H1 (cell line): ENCODE results near the gene KLHL41. TPM values are rescaled to one million over a fixed set of nuclear protein-coding genes. Genes with fewer than 3 reads are reported as not detected.

ENCODE experiments used
- CTCF ChIA-PET: fragments of 300-600 bp; sonication (Branson Sonifier 250); formaldehyde crosslinking; loops from one replicate; lab custom pipeline; 2021; ENCODE audit not compliant: partially characterized antibody; lab: Charles Lee
- POLR2A ChIA-PET: fragments of 300-600 bp; sonication (Branson Sonifier 250); formaldehyde crosslinking; loops from one replicate; lab custom pipeline; 2021; ENCODE audit warnings: inconsistent platforms; ENCODE audit not compliant: partially characterized antibody; lab: Charles Lee
- DNase-seq, 2 experiments: peaks; one replicate each; pipeline versions ENCODE4 v3.0.0 to v3.0.0-alpha.2; 2010 to 2022; ENCODE audit warnings: low spot score in 2 of 2, low read depth in 1 of 2, mixed read lengths in 1 of 2
- FAIRE-seq: peaks from 2 replicates; lab custom pipeline; 2011; peaks lifted over from hg19 to GRCh38; lab: Jason Lieb, UNC
- H2AFZ ChIP-seq: 2 replicates; pipeline ENCODE4 v1.8.1; 2012; ENCODE audit warnings: low read length, inconsistent platforms
- H2AK5ac ChIP-seq: 2 replicates; pipeline ENCODE4 v1.6.1; 2013; ENCODE audit warnings: low read depth, low read length
- H2BK120ac ChIP-seq: replicated peaks from 2 replicates; pipeline ENCODE3; 2013; ENCODE audit warnings: low read depth, low read length, inconsistent platforms
- H2BK12ac ChIP-seq: 2 replicates; pipeline ENCODE4 v1.6.1; 2013; ENCODE audit warnings: low read depth, low read length
- H2BK15ac ChIP-seq: 2 replicates; pipeline ENCODE4 v1.6.1; 2013; ENCODE audit warnings: low read length
- H2BK20ac ChIP-seq: 2 replicates; pipeline ENCODE4 v1.6.1; 2013; ENCODE audit warnings: low read length
- H2BK5ac ChIP-seq: 2 replicates; pipeline ENCODE4 v1.6.1; 2013; ENCODE audit warnings: low read depth, low read length
- H3K14ac ChIP-seq: 2 replicates; pipeline ENCODE4 v1.6.1; 2013; ENCODE audit warnings: inconsistent platforms; ENCODE audit not compliant: insufficient read length
- H3K18ac ChIP-seq: 2 replicates; pipeline ENCODE4 v1.6.1; 2013; ENCODE audit warnings: low read length; ENCODE audit errors: extremely low read depth
- H3K23ac ChIP-seq: 2 replicates; pipeline ENCODE4 v1.6.1; 2013; ENCODE audit warnings: inconsistent platforms; ENCODE audit not compliant: insufficient read length
- H3K23me2 ChIP-seq: 2 replicates; pipeline ENCODE4 v1.6.1; 2013; ENCODE audit warnings: low read depth, low read length
- H3K27ac ChIP-seq: 2 replicates; pipeline ENCODE4 v1.6.1; 2011; ENCODE audit warnings: low read depth, low read length, inconsistent platforms
- H3K27me3 ChIP-seq, 4 experiments: replicated peaks in 1 of 4; 1 replicate in 1 of 4; 2 replicates in 3 of 4; pipeline versions ENCODE4 v1.6.1 to v1.8.1; 2011 to 2013; ENCODE audit warnings: low read length in 3 of 4, mild to moderate bottlenecking in 3 of 4, inconsistent platforms in 2 of 4, mixed read lengths in 2 of 4, moderate library complexity in 1 of 4; ENCODE audit not compliant: control insufficient read depth in 3 of 4, insufficient read depth in 3 of 4; ENCODE audit errors: extremely low read depth in 1 of 4
- H3K36me3 ChIP-seq, 4 experiments: 2 replicates each; pipeline versions ENCODE4 v1.6.1 to v1.8.1; 2011 to 2013; ENCODE audit warnings: mild to moderate bottlenecking in 4 of 4, low read length in 3 of 4, moderate library complexity in 2 of 4, control low read depth in 1 of 4, inconsistent platforms in 1 of 4; ENCODE audit not compliant: insufficient read depth in 4 of 4, control insufficient read depth in 2 of 4
- H3K4ac ChIP-seq: replicated peaks from 2 replicates; pipeline ENCODE3; 2013; ENCODE audit warnings: low read length, low read depth, mixed read lengths, inconsistent platforms; ENCODE audit not compliant: insufficient read length
- H3K4me1 ChIP-seq, 4 experiments: replicated peaks in 1 of 4; 1 replicate in 1 of 4; 2 replicates in 3 of 4; pipeline versions ENCODE4 v1.6.1 to v1.8.1; 2011 to 2013; ENCODE audit warnings: low read length in 3 of 4, inconsistent platforms in 2 of 4, mixed read lengths in 1 of 4; ENCODE audit not compliant: insufficient read depth in 4 of 4, control insufficient read depth in 3 of 4
- H3K4me2 ChIP-seq, 2 experiments: 2 replicates each; pipeline versions ENCODE4 v1.6.1 to v1.8.1; 2011 to 2013; ENCODE audit warnings: low read depth in 2 of 2, low read length in 2 of 2, control low read depth in 1 of 2, inconsistent platforms in 1 of 2, mild to moderate bottlenecking in 1 of 2; ENCODE audit not compliant: insufficient read depth in 1 of 2
- H3K4me3 ChIP-seq, 4 experiments: fragments of 200-600, 300-600 bp in 1 of 4; sonication (generic), shearing (Covaris generic), sonication (Bioruptor Twin) in 1 of 4; 2 replicates each; pipeline versions ENCODE4 v1.5.1 to v1.8.1; 2011 to 2016; ENCODE audit warnings: low read length in 4 of 4, low read depth in 3 of 4, control low read depth in 2 of 4, inconsistent platforms in 2 of 4, mild to moderate bottlenecking in 2 of 4, mixed read lengths in 1 of 4, moderate library complexity in 1 of 4; ENCODE audit not compliant: insufficient read depth in 2 of 4; ENCODE audit errors: extremely low read depth in 1 of 4
- H3K56ac ChIP-seq: replicated peaks from 2 replicates; pipeline ENCODE3; 2013; ENCODE audit warnings: low read depth, mild to moderate bottlenecking, mixed read lengths, low read length, inconsistent platforms; ENCODE audit not compliant: insufficient read length
- H3K79me1 ChIP-seq: 2 replicates; pipeline ENCODE4 v1.6.1; 2013; ENCODE audit warnings: low read depth, low read length, control low read depth
- H3K79me2 ChIP-seq, 2 experiments: 2 replicates each; pipeline versions ENCODE4 v1.6.1 to v1.8.1; 2012 to 2013; ENCODE audit warnings: low read length in 2 of 2, mild to moderate bottlenecking in 2 of 2, inconsistent platforms in 1 of 2; ENCODE audit not compliant: insufficient read depth in 2 of 2, control insufficient read depth in 1 of 2
- H3K9ac ChIP-seq, 4 experiments: replicated peaks in 1 of 4; 1 replicate in 1 of 4; 2 replicates in 3 of 4; pipeline versions ENCODE4 v1.6.1 to v1.8.1; 2011 to 2013; ENCODE audit warnings: low read depth in 3 of 4, low read length in 3 of 4, control low read depth in 2 of 4, mild to moderate bottlenecking in 2 of 4, moderate library complexity in 2 of 4, inconsistent platforms in 1 of 4; ENCODE audit errors: extremely low read depth in 1 of 4
- H3K9me3 ChIP-seq, 2 experiments: 2 replicates each; pipeline versions ENCODE4 v1.6.1 to v1.8.1; 2012 to 2013; ENCODE audit warnings: mild to moderate bottlenecking in 2 of 2, moderate library complexity in 2 of 2, control low read depth in 1 of 2, inconsistent platforms in 1 of 2, low read depth in 1 of 2, low read length in 1 of 2, mixed read lengths in 1 of 2; ENCODE audit not compliant: insufficient read depth in 2 of 2
- H4K20me1 ChIP-seq, 2 experiments: replicated peaks in 1 of 2; 2 replicates each; pipeline versions ENCODE3 to v1.8.1; 2011 to 2013; ENCODE audit warnings: inconsistent platforms in 2 of 2, low read length in 2 of 2, mild to moderate bottlenecking in 1 of 2; ENCODE audit not compliant: insufficient read depth in 2 of 2, control insufficient read depth in 1 of 2
- H4K5ac ChIP-seq: 2 replicates; pipeline ENCODE4 v1.6.1; 2013; ENCODE audit warnings: low read length, low read depth, mixed read lengths, inconsistent platforms; ENCODE audit not compliant: insufficient read length
- H4K8ac ChIP-seq: 2 replicates; pipeline ENCODE4 v1.8.0; 2013; ENCODE audit warnings: mild to moderate bottlenecking, moderate library complexity, low read length, inconsistent platforms; ENCODE audit not compliant: insufficient read depth; ENCODE audit errors: extremely low read depth
- H4K91ac ChIP-seq: replicated peaks from 2 replicates; pipeline ENCODE3; 2013; ENCODE audit warnings: low read length, mixed read lengths, inconsistent platforms; ENCODE audit not compliant: insufficient read length
- BACH1 ChIP-seq: IDR thresholded peaks from 2 replicates; pipeline ENCODE4 v1.6.1; 2012; ENCODE audit warnings: low read length, improper control_type of control experiment
- BCL11A ChIP-seq, 2 experiments: IDR thresholded peaks; one replicate each; pipeline ENCODE4 v1.6.1; 2011; ENCODE audit warnings: low read depth in 2 of 2, low read length in 2 of 2, mild to moderate bottlenecking in 2 of 2
- CBX8 ChIP-seq: fragments of 300-800, 300-1000 bp; sonication (generic); IDR thresholded peaks from 2 replicates; pipeline ENCODE4 v1.7.1; 2016; ENCODE audit warnings: low read depth, low read length, borderline replicate concordance
- CHD2 ChIP-seq: IDR thresholded peaks from 2 replicates; pipeline ENCODE4 v1.6.1; 2012; ENCODE audit warnings: low read length, improper control_type of control experiment
- EP300 ChIP-seq, 2 experiments: IDR thresholded peaks; 1 replicate in 1 of 2; 2 replicates in 1 of 2; pipeline ENCODE4 v1.6.1; 2011 to 2012; ENCODE audit warnings: low read depth in 2 of 2, low read length in 2 of 2, mild to moderate bottlenecking in 2 of 2, borderline replicate concordance in 1 of 2, inconsistent platforms in 1 of 2, moderate library complexity in 1 of 2
- KDM5A ChIP-seq: fragments of 200-600 bp; IDR thresholded peaks from 2 replicates; pipeline ENCODE4 v1.7.1; 2012; ENCODE audit warnings: mild to moderate bottlenecking, low read length, inconsistent platforms, mixed read lengths
- NANOG ChIP-seq: IDR thresholded peaks from 2 replicates; pipeline ENCODE4 v1.6.1; 2011; ENCODE audit warnings: low read length, low read depth, mild to moderate bottlenecking, inconsistent platforms; ENCODE audit not compliant: insufficient read depth, poor library complexity, severe bottlenecking
- POLR2A ChIP-seq, 2 experiments: IDR thresholded peaks; 1 replicate in 1 of 2; 2 replicates in 1 of 2; pipeline ENCODE4 v1.6.1; 2011; ENCODE audit warnings: low read depth in 2 of 2, low read length in 2 of 2, mild to moderate bottlenecking in 2 of 2; ENCODE audit errors: control extremely low read depth in 1 of 2
- RBBP5 ChIP-seq: IDR thresholded peaks from 2 replicates; pipeline ENCODE4 v1.7.1; 2012; ENCODE audit warnings: low read depth, mild to moderate bottlenecking, inconsistent platforms, low read length, moderate library complexity, borderline replicate concordance
- SIN3A ChIP-seq, 2 experiments: IDR thresholded peaks in 1 of 2; conservative IDR thresholded peaks in 1 of 2; 2 replicates each; pipeline ENCODE4 v1.6.1; 2011 to 2012; ENCODE audit warnings: low read length in 2 of 2, improper control_type of control experiment in 1 of 2, low read depth in 1 of 2, mild to moderate bottlenecking in 1 of 2
- SP4 ChIP-seq: IDR thresholded peaks from 2 replicates; pipeline ENCODE4 v1.6.1; 2012; ENCODE audit warnings: low read length, inconsistent platforms
- TAF7 ChIP-seq: optimal IDR thresholded peaks from 2 replicates; pipeline ENCODE3; 2011; ENCODE audit warnings: low read depth, mild to moderate bottlenecking, inconsistent platforms, low read length, moderate library complexity, borderline replicate concordance
- TCF12 ChIP-seq: IDR thresholded peaks from 2 replicates; pipeline ENCODE4 v1.6.1; 2011; ENCODE audit warnings: low read depth, mild to moderate bottlenecking, low read length
- TEAD4 ChIP-seq: IDR thresholded peaks from 2 replicates; pipeline ENCODE4 v1.6.1; 2012; ENCODE audit warnings: low read depth, low read length, inconsistent platforms, mixed read lengths
- WGBS, 2 experiments: shearing (Covaris generic) in 1 of 2; methylation state at CpG; one replicate each; pipeline versions ENCODE4 v1.1.6 to v1.1.7; 2013 to 2015; ENCODE audit warnings: low lambda C conversion rate in 2 of 2, mixed read lengths in 2 of 2, inconsistent platforms in 1 of 2, low coverage in 1 of 2, missing lambda C conversion rate in 1 of 2; ENCODE audit not compliant: insufficient replicate concordance in 2 of 2, insufficient coverage in 1 of 2, insufficient read length in 1 of 2; ENCODE audit errors: extremely low coverage in 1 of 2, missing lambda C conversion rate in 1 of 2; 5-methylcytosine and 5-hydroxymethylcytosine counted together
- polyA plus RNA-seq, 7 experiments: library from polyadenylated mRNA; depleted of rRNA in 3 of 7; stranded (reverse) in 5 of 7; unstranded in 2 of 7; fragments of >200 nt in 5 of 7; fragments of 200-250 nt in 2 of 7; gene quantifications; 1 replicate in 5 of 7; 2 replicates in 1 of 7; 4 replicates in 1 of 7; pipeline versions ENCODE4 v1.2.1 to v1.2.3, GENCODE V29; 2011 to 2013; ENCODE audit warnings: missing spikeins in 2 of 7, mixed read lengths in 2 of 7
- total RNA-seq: library from RNA; stranded (reverse); fragmentation: NEBNext Ultra II Directional; extraction: Animal tissue kit (Norgen Biotek cat#: 25700); gene quantifications from 2 replicates; pipeline ENCODE4 v1.2.1, GENCODE V29; 2021
- TF ChIP-seq, protein P1 (sequence below): IDR thresholded peaks from 2 replicates; pipeline ENCODE4 v1.6.1; 2012; ENCODE audit warnings: inconsistent platforms

The KLHL41 gene
- total and polyA plus RNA-seq, 2 of the 8 experiments (the other 6 are each of a cell fraction or from before 2014, with no cell fraction given), result not detected

GRCh38 chr2:169546756-169547155 is 37.3 kb downstream of the KLHL41 start:
- H3K27me3 ChIP-seq, result no peaks in the 10 kb centered on the region
- ChIA-PET POLR2A (no interaction called here), CTCF (no interaction called here)
- no peaks in the 10 kb centered on the region for H4K20me1 ChIP-seq
- H3K4ac ChIP-seq, result no peak overlapping the region
- no peak overlapping the region for H3K23ac ChIP-seq
- H3K79me2 ChIP-seq, result no peaks in the 10 kb centered on the region
- no peaks in the 10 kb centered on the region for H3K79me1 ChIP-seq
- H2AK5ac ChIP-seq, result no peak overlapping the region
- no peak overlapping the region for H3K14ac ChIP-seq
- no peaks in the 10 kb centered on the region for H3K23me2 ChIP-seq
- no peak overlapping the region for H2BK15ac ChIP-seq
- H3K4me2 ChIP-seq, result no peak overlapping the region
- no peak overlapping the region; the same call in 1 of the 2 replicates for H4K8ac ChIP-seq
- DNase-seq, result no peak
- no peak overlapping the region for H3K27ac ChIP-seq
- H3K4me3 ChIP-seq, result no peak overlapping the region
- H3K36me3 ChIP-seq, result peaks cover 0 to 48% (median 10%) of the 10 kb centered on the region in 4 experiments; a peak in 4 of 8 replicates
- FAIRE-seq, result no peak
- WGBS, 2 experiments, result 97% methylated on average over 2 of the region's 2 CpGs; no CpG with 5 or more reads in 1 of the 2 experiments
- H2BK12ac ChIP-seq, result no peak overlapping the region
- H2BK20ac ChIP-seq, result no peak overlapping the region
- H3K56ac ChIP-seq, result no peak overlapping the region
- H4K5ac ChIP-seq, result no peak overlapping the region
- no peak overlapping the region for H3K9ac ChIP-seq
- H3K9me3 ChIP-seq, result no peaks in the 10 kb centered on the region
- no peak overlapping the region for H3K18ac ChIP-seq
- H2BK120ac ChIP-seq, result no peak overlapping the region
- H4K91ac ChIP-seq, result no peak overlapping the region
- no peak overlapping the region for H2AFZ ChIP-seq
- no peak overlapping the region for H2BK5ac ChIP-seq
- no peaks in the 10 kb centered on the region for H3K4me1 ChIP-seq
- TF ChIP-seq KDM5A (no peak), BACH1 (no peak), NANOG (no peak), CHD2 (no peak), POLR2A (IDR thresholded peaks at IDR 0.05; ENCODE audit: control extremely low read depth in 1 of 2, low read depth in 2 of 2, low read length in 2 of 2) (no peak), TCF12 (no peak), CBX8 (no peak), BCL11A (IDR thresholded peaks at IDR 0.05; ENCODE audit: low read depth in 2 of 2, low read length in 2 of 2) (no peak), EP300 (IDR thresholded peaks at IDR 0.05; ENCODE audit: borderline replicate concordance in 1 of 2, low read depth in 2 of 2, low read length in 2 of 2) (no peak), TEAD4 (no peak), TAF7 (no peak), SIN3A (conservative IDR thresholded peaks at IDR 0.05 in 1 of 2, IDR thresholded peaks at IDR 0.05 in 1 of 2; ENCODE audit: low read depth in 1 of 2, low read length in 2 of 2) (no peak), SP4 (no peak), RBBP5 (no peak)
- TF ChIP-seq, protein P1, sequence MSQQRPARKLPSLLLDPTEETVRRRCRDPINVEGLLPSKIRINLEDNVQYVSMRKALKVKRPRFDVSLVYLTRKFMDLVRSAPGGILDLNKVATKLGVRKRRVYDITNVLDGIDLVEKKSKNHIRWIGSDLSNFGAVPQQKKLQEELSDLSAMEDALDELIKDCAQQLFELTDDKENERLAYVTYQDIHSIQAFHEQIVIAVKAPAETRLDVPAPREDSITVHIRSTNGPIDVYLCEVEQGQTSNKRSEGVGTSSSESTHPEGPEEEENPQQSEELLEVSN, result no peak
